HG03460 (cell line): ENCODE measurements around the gene ME3.

ENCODE experiments used
- ATAC-seq: cut with Tn5 transposase; IDR thresholded peaks from one replicate; pipeline ENCODE4 v1.9.1; 2021; ENCODE audit not compliant: unreplicated experiment

ME3 gene

DNA sequence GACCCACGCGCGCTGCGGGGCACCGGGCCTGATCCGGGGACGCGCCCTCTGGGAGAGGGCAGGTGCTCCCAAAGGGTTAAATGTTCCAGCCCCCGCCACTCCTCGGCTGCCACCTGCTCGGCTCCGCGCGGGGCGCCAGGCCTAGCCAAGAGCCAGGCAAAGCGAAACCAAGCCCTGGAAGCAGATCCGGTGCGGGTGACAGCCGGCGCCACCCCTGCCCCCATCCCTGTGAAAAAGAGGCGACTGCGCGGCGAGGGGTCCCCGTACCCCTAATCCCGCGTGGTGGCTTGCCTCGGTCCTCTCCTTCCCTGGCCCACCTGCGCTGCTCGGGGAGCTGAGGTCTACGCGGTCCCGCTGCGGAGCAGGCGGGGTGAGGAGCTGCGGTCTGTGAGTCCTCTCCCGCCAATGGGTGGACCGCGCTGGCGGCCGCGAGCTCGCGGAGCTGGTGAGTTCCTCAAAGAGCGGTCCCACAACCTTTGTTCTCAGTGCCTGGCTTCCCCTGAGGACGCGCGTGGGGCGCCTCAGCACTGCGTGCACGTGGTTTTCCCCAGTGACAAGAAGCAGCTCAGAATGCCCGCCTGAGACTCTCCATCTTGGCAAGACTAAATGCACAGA, at the start of gene ME3:
Gene ME3 (minus strand): TSS at position 610 of the 615 bp plus-strand sequence.
- no peak for ATAC-seq

DNA sequence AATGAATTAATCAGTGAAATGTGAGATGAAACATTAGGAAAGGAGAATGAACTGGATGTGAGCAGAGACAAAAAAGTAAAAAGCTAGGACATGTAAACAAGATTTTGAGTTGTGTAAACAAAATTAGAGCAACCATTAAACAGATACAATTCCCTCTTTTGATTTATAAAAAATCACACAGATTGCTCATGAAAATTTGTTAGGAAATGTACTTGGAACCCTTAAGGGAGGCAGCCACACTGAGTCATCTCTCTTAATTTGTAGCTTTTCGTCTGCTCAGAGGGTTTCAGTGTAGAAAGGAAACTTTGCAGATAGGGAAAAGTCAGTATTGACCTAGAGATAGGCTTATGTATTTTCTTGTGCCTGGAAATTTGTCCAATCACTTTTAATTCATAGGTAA, 49.6 kb upstream of the ME3 start:
- ATAC-seq = no peak

DNA sequence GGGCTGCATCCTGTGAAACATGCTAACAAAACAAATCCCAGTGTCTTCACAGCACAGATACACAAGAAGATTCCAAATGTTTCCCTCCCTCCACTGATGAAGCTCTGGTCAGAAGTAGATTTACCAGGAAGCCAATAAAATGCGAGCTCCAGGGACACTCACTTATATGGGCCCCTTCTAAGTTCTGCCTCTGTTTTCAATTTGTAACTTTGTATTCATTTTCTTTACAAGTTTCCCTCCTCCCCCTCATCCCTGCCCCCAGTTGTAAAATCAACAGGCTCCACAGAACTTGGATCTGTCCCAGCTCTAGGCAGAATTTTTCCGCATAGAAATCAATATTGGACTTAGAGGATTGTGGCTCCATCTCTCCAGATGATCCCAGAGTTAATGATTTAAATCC, 48.1 kb upstream of the ME3 start:
- ATAC-seq = no peak

DNA sequence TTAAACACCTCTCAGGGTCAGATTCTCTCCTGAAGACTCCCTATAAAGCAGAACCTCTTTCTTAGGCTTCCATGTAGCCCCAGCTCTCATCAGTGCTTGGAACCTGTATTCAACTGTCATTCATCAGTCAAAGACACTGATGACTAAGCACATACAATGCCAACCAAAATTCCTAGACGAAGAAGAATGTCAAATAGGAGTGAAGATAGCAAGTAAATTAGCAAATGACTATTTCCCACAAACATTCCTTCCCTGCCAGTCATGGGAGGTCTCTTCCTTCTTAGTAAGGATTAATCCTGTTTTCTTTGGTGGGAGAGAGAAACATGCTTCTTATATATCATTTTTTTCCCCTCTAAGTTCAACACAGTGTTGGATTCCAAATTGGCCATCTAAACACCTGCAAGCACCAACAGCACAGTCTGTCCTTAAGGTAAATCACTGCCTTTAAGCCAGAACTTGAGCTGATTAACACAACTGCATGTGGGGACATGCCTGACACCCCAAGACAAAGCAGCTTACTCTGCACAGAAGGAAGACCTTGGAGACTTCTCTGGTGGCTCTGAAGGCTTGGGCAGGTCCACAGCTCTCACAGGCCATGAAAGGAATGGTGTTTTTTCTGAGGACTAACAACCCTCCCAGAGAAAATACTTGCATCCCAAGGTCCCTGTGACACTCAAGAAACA, 47.5 kb upstream of the ME3 start:
- no peak for ATAC-seq

DNA sequence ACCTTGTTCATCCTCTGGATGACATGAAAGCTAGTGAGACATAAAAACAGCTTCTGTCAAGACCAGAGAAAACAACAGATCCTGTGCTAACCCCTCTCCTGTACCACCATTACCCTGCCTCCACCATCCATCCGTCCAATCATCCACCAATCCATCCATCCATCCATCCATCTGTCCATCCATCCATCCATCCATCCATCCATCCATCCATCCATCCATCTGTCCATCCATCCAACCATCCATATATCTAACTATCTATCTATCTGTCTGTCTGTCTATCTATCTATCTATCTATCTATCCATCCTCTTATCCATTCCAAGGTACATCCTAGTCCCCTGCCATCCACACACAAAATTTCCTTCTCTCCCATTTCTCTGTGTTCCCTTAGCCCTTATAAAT, 46.6 kb upstream of the ME3 start:
- ATAC-seq = no peak

DNA sequence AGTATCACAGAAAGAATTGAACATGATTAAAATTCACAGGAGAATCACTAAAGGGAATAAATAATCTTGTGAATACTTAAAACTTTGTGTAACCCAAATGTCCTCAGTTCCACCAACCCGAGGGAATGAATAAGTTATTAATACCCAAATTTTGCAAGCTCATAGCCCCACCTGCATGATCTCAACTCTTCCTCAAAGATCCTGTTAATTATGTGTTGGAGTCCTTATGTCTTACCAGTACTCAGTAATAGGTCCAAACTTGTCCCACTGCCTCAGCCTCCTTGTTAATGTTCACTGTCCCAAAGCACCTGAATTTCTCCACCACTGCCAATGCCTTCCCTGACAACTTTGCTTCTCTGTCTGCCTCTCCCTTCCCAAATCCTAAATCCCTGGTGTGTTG, 46.1 kb upstream of the ME3 start:
- ATAC-seq = no peak

DNA sequence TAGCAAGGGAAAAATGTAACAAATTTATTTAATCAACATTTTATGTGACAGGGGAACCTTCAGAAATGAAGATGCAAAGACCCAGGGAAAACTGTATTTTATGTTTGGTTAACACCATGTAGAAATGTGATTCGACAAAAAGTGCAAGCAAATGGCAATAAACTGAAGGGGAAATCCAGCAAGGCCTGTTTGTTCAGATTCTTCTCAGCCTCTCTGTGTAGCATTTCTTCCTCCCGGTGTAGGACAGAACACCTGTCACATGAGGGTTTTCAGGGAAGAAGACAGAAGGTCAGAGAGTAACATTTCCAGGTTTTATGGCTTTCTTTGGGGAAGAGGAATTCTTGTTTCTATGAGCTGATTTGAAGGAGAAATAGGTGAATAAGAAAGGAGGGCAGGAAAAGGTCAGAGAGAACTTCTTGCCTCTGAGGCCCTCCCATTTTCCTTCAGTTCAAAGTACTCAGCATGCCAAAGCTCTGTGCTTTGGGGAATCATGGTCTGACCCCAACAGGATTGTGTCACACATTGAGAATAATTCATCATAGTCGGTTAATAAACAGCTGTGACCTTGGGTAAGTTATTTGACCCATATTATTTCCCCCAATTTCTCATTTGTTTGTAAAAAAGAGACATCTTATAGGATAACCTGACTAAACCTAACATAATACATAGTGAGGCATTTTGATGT, 45.5 kb upstream of the ME3 start:
- no peak for ATAC-seq

DNA sequence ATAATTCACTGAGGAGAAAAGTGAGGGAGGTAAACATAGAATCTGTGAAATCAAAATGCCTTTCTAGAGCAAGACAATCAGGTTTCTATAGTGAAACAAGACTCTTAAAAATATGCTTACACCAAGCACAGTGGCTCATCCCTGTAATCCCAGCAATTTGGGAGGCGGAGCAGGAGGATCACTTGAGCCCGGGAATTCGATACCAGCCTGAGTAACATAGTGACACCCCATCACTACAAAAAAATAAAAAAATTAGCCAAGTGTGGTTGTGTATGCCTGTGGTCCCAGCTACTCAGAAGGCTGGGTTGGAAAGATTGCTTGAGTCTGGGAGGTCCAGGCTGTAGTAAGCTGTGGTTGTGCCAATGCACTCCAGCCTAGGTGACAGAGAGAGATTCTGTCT, 43.2 kb upstream of the ME3 start:
- ATAC-seq = no peak

DNA sequence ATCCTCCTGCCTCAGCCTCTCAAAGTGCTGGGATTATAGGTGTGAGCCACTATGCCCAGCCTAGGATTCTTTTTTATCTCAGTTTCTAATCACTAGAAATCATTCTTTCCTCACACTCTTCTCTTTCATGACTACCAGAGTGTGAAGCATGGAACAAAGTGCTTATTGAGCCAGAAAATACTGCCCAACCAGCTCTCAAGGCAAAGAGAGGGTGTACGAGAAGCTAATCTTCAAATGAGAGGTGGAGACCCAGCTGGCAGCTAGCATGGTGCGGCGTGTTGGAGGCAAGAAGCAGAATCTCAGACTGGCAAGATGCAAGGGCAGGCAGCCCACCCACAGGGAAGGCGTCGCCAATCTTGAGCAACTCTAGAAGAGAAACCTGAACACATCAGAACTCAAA, 41.1 kb upstream of the ME3 start:
- no peak for ATAC-seq

DNA sequence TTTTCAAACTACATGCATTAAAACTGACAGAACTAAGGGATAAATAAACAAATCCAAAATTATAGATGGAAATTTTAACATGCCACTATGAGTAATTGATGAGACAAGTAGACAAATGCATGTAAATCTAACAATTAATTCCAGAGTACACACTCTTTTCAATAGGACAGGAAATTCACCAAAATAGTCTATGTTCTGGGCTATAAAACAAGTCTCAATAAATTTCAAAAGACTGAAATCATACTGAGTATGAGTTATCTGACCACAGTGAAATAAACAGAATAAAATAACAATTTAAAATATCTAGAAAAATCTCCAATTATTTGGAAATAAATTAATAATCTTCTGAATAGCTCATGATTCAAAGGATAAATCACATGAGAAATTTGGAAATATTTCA, 38.5 kb upstream of the ME3 start:
- no peak for ATAC-seq

DNA sequence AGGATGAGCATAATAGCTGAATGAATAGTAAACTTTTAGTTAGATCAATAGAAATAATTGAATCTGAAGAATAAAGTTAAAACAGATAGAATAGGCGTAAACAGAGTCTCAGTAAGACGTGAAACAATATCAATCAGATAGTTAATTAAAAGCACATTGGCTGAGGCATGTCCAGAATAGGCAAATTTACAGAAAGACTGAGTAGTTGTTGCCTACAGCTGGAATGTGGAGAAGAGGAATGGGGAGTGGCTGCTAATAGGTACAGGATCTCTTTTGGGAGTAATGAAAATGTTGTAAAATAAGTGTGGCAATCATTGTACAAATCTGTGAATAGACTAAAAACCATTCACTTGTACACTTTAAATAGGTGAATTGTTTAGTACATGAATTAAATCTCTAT, 36.3 kb upstream of the ME3 start:
- no peak for ATAC-seq

DNA sequence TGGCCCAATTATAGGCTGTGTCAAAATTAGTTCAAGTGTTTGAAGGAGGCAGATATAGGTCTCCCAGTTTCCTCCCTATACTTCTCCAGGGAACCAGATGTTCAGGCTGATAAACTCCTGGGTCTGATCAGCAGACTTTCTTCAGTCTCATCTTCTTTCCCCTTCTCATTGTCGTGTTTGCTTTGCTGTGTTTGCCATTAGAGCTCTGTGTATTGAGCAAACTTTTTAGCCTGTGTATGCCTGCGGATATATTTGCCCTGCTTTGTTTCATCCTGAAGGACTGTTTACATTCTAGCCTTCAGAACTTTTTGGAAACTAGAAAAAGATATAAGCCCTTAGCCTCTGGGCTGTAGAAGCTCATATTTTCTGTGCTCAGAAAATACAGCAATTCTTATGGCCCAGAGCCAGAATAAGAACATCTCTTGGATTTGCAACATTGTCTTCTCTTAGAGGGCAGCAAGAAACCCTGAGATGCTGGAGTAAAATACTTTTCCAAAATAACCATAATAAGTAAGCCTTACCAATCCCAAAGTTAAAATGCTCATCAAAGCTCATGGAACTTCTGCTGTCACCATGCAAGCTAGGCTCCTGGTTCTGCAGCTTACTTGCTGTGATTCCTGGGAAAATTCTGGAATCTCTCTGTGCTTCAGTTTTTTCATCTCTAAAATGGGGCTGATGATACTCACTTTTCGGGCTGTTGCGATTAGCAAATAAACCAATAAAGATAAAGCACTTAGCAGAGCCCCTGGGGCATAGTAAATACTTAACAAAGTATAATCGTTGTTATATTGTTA, 34.1 kb upstream of the ME3 start:
- no peak for ATAC-seq

DNA sequence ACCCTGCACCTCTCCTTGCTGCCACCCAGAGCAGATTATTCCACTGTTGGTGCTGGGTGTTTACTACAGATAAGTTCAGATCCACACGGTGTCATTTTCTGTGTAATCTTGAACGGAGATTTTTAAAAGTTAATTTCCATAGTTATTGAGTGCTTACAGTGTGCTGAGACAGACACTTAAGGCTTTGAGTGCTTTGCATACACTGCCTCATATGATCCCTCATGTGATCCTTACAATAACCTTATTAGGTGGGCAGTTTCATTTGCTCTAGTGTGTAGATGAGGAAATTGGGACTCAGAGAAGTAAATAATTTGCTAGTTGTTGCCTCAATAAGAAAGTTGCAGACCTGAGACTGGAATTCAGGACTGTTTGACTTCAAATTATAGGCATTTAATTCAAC, 32.3 kb upstream of the ME3 start:
- ATAC-seq = no peak

DNA sequence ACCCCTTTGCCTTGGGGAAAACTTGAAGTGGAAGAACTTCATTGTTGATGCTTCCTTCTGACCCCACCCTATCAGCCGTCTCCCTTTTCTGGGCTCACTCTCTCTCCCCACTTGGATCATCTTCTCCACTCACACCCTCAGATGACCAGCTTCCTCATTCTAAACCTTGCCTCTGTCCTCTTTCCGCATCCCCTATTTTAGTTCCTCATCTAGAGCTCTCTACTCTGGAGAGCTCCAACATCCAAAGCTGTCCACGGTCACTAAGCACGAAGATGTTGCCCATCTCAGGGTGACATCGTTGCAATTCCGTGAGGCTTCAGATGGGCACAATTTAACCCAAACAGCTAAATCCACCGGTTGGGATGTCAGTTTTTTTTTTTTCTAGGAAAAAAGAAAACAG, 31.6 kb upstream of the ME3 start:
- no peak for ATAC-seq

DNA sequence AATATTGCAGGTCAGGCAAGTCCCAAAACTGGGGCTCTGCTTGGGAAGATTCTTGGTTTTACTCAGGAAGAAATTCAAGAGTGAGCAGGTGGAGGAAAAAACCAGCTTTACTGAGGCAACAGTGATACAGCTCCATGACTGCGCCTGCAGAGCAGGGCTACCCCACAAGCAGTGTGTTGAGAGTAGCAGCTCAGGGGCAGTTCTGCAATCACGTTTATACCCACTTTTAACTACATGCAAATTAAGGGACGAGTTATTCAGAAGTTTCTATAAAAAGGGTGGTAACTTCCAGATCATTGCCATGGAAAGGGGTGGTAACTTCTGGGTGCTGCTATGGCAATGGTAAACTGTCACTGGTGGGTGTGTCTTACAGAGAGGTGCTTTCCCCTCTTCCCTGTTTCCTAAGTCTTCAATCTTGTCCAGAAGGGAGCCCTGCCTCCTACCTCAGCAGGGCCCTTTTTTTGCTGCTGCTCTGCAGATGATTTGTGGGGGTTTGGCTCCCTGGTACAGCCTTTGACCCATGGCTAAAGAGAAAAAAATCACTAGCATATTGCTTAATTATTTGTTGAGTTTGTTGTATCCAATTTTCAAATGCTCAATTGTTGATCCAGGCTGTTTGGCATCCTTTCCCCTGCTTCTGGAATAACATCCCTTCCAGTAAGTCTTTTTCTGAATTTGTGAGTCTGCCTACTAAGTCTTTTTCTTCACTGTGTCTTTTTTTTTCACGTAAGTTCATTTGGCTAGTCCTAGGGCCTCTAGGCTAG, 30.0 kb upstream of the ME3 start:
- ATAC-seq = no peak

DNA sequence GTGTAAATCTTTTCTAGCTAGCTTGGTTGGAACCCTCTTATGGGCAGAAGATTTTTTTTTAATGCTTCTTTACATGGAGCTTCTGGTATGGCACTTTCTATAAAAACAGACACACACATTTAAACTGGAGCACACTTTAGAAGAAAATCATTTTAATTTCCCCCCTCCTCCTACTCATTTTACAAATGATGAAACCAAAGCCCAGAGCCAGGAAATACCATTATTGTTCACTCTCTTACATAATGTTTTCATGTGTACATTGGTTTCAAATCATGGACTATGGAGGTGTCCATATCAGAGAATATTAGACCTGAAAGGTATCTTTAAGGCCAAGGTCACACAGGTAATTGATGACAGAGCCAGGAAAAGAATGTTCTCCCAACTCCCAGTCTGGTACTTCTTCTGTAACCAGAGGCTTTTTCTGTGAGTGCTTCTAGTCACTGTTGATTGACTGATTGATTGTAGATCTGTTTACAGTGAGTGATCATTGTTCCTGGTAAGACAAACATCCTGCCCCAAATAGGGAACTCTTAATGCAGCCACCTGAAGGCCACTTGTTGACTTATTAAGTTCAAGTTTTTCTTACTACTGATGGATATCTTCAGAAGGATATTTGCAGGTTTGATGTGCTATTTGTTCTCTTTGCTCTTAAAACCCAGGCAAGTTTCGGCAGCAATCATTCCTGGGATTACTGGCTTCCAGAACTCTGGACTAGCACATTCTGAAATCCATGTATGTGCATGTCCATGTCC, 26.8 kb upstream of the ME3 start:
- no peak for ATAC-seq

DNA sequence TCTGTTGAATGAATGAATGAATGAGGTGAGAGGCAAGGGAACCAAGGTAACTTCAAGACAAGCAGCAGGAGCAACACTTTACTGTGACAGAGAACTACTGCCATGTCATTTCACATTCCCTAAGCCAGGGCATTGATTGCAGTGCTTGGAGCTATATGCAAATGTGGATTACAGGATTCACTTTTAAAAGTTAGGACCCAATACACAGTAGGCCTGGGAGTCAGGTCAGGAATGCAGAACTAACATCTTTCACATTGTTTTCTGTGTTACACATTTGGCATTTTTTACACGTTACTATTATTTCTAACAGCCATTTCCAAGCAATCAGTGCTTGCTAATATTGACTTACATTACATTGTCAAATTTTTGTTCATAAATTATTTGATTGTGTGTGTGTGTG, 26.2 kb upstream of the ME3 start:
- no peak for ATAC-seq

DNA sequence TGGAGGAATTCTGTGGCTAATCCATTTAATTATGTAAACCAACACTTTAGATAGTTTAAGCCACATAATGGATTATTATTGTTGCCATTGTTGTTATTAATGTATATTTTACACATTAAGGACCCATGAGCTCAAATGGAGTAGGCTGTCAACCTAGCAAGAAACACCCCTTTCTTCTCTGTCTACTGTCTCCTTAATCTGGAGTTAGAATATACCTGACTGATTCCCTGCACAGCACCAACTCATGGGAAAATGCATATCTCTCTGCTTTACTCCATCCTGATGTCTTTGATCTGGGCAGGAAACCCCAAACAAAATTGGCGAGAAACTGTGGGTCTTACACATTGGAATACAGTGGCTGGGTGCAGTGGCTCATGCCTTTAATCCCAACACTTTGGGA, 24.0 kb upstream of the ME3 start:
- ATAC-seq = no peak

DNA sequence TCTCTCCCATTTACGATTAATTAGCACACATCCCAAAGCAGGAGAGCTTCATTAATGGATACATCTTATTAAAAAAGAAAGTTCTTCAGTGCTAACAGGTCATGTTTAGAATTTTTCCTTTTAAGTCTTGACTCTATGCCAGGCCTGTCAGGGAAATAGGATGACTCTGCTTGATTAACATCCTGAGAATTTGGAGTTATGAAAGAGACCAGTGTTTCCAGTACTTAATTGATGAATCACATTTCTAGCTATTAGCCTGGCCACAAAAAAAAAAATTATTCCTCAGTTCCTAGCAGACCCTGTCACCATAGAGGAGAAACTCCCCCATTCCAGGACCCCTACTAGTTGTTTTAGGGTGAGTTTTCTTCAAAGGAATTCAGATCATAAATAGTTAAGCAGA, 23.6 kb upstream of the ME3 start:
- ATAC-seq = no peak

DNA sequence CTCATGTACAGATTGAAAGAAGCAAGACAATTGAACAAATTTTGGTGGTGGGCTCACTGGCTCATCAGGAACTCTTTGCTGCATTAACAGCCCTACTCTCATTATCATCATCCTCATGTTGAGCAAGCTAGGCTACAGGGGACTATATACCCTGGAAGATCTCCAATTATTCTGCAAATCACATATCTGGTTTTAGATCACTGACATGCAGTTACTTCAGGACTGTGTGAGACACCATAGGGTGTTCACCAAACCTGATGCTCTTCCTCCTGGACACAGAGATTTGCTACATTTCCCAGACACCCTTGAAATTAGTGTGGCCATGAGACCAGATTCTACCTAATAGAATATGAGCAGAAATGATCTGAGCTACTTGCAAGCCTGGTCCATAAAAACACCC, 23.0 kb upstream of the ME3 start:
- no peak for ATAC-seq
